NCI-H69 (cell line): ENCODE results near the gene SCRN1.

Experiments
- DNase-seq: peaks from one replicate; lab custom pipeline; 2025; lab: John Stamatoyannopoulos, UW

The SCRN1 gene

GRCh38 chr7:29989257-29989995, at the start of gene SCRN1:
TSS of gene SCRN1 (minus strand) at chr7:29989801. CDS start at chr7:29969067, 20,734 bp downstream.
- peak; percentile 87 for DNase-seq

- no peak for DNase-seq
Observed at GRCh38 chr7:30038196-30038980, 48.8 kb upstream of the SCRN1 start.

- no peak for DNase-seq
Observed at GRCh38 chr7:30036220-30036619, 46.6 kb upstream of the SCRN1 start.

GRCh38 chr7:30034501-30034900, 44.9 kb upstream of the SCRN1 start:
- no peak for DNase-seq

GRCh38 chr7:30032310-30033125, 42.9 kb upstream of the SCRN1 start:
- peak; percentile 96 for DNase-seq

GRCh38 chr7:30029696-30030095, 40.1 kb upstream of the SCRN1 start:
- peak; percentile 19 for DNase-seq

GRCh38 chr7:30028749-30029635, 39.4 kb upstream of the SCRN1 start:
- DNase-seq = peak; percentile 59

GRCh38 chr7:30028216-30028748, 38.7 kb upstream of the SCRN1 start, which contains the start of gene PLEKHA8:
TSS of gene PLEKHA8 (plus strand) at chr7:30028412. CDS start at chr7:30028763, 351 bp downstream.
- DNase-seq = peak; percentile 94

- no peak for DNase-seq
Observed at GRCh38 chr7:30027740-30028215, 38.2 kb upstream of the SCRN1 start.

- DNase-seq = peak; percentile 64
Observed at GRCh38 chr7:30027065-30027456, 37.5 kb upstream of the SCRN1 start.

- peak; percentile 100 for DNase-seq
Observed at GRCh38 chr7:30026229-30027064, 36.8 kb upstream of the SCRN1 start, which contains the start of gene FKBP14. TSS of gene FKBP14 (minus strand) at chr7:30026702. CDS start at chr7:30026508, 194 bp downstream.

- no peak for DNase-seq
Observed at GRCh38 chr7:30023524-30023923, 33.9 kb upstream of the SCRN1 start.

GRCh38 chr7:30022991-30023390, 33.4 kb upstream of the SCRN1 start:
- DNase-seq = no peak

GRCh38 chr7:30020535-30020934, 30.9 kb upstream of the SCRN1 start:
- DNase-seq = no peak

- no peak for DNase-seq
Observed at GRCh38 chr7:30019960-30020359, 30.4 kb upstream of the SCRN1 start.

GRCh38 chr7:30019387-30019786, 29.8 kb upstream of the SCRN1 start:
- no peak for DNase-seq

- DNase-seq = no peak
Observed at GRCh38 chr7:30018451-30018850, 28.9 kb upstream of the SCRN1 start.

GRCh38 chr7:30012757-30013156, 23.2 kb upstream of the SCRN1 start:
- DNase-seq = no peak

- no peak for DNase-seq
Observed at GRCh38 chr7:30010021-30010420, 20.4 kb upstream of the SCRN1 start.

- peak; percentile 31 for DNase-seq
Observed at GRCh38 chr7:30005464-30005863, 15.9 kb upstream of the SCRN1 start.
